GM21619 (cell line): ENCODE results near the gene RNF220.

Source experiments
- ATAC-seq: cut with Tn5 transposase; IDR thresholded peaks from one replicate; pipeline ENCODE4 v1.9.1; 2021; ENCODE audit not compliant: unreplicated experiment

RNF220 gene

GRCh38 chr1:44406737-44407429 lies 1.8 kb downstream of the RNF220 start:
- no peak for ATAC-seq

- ATAC-seq = no peak
Observed at GRCh38 chr1:44407430-44408211, 2.6 kb downstream of the RNF220 start.

- ATAC-seq = no peak
Observed at GRCh38 chr1:44408212-44408582, 3.1 kb downstream of the RNF220 start.

DNA sequence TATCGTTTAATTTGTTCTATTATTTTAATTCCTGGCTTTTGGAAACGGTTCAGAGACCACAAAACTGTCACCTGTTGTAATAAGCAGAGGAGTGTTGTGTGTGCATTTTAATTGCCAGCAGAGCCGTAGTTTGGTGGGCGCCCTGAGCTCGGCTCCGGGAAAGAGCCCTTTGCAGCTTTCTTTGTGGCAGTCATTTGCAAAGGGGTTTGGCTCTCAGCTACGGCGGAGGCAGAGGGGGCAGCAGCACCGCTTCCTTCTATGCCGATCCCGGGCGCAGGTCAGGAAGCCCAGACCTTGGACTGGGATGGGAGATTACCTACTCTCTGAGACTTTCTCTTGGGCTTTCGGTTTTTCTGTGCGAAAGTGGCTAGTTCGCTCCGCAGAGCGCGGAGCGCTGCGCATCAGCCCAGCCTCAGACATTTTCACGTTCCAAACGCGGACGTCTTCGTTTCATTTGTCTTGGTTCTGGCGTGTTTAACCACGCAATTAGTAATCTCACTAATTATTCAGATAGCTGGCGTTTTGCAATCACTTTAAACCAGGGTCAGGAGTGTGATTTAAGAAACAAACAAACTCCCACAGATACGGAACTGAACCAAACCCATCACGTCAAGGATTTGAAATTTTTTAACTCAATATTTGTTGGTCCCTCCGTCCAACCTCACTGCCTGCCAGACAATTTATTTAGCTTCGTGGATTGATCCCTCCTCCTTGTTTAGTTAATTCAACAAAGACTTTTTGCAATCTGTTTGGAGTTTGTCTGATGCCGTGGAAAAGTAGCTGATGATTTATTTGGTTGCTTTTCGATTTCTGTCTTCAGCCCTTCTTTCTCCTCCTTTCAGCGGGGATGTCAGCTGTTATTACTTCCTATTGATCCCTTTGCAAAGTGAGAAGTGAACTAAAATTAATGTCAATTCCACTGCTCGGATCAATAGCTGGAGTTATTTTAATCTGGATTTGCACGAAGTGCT lies 3.9 kb downstream of the RNF220 start:
- ATAC-seq = no peak

- ATAC-seq = no peak
Observed at GRCh38 chr1:44409757-44410156, 4.7 kb downstream of the RNF220 start.

- no peak for ATAC-seq
Observed at GRCh38 chr1:44411861-44412260, 6.8 kb downstream of the RNF220 start.

- no peak for ATAC-seq
Observed at GRCh38 chr1:44412601-44413000, 7.5 kb downstream of the RNF220 start.

GRCh38 chr1:44413740-44414139 lies 8.7 kb downstream of the RNF220 start:
- ATAC-seq = no peak

- no peak for ATAC-seq
Observed at GRCh38 chr1:44415013-44415412, 10.0 kb downstream of the RNF220 start.

GRCh38 chr1:44416408-44416807 lies 11.4 kb downstream of the RNF220 start:
- ATAC-seq = no peak

- ATAC-seq = no peak
Observed at GRCh38 chr1:44417351-44418021, 12.4 kb downstream of the RNF220 start.

DNA sequence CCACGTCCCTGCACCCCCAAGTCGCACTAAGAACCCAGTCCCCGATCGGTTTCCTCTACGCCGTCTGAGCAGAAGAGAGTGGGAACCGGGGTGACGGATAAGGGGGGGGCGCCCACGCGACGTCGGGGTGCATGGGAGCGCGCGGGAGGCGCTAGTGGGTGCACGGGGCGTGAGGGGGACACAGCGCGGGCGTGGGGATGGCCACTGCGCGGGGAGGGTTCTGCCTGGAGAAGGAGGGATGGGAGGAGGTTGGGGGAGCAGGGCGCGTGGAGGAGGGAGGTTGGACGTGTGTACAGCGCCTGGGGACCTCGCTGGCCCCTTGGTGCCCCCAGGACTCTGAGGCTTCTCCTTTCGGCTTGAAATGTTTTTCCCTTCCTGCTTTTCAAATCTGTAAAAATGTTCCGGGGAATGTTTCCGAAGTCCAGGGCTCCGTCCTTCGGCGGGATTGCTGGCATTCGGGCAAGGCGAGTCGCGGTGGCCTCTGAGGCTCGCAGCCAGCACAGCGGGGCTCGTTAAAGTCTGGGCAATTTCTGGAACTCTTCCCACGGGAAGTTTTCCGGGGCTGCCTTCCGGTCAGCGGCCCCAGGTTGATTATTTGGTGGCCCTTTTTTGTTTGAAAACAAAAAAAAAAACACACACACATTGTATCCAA lies 13.1 kb downstream of the RNF220 start:
- no peak for ATAC-seq

DNA sequence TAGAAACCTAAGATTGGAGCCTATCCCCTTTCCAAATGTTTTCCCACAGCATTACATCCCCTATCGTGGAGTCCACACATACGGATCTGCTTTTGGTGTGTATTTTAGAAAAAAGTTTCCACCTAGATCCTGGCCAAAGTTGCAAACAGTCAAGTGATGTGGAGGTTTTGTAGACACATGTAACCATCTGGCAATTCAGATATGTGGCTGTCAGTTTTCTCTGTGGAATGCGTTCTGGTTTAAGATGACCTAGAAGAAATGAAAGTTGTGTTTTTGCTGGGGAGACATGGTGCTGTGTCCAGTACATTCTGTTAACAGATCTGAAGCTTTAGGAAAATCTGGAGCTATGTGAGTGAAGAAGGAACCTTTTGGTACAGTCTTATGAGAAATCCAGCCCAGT lies 14.8 kb downstream of the RNF220 start:
- ATAC-seq = no peak

DNA sequence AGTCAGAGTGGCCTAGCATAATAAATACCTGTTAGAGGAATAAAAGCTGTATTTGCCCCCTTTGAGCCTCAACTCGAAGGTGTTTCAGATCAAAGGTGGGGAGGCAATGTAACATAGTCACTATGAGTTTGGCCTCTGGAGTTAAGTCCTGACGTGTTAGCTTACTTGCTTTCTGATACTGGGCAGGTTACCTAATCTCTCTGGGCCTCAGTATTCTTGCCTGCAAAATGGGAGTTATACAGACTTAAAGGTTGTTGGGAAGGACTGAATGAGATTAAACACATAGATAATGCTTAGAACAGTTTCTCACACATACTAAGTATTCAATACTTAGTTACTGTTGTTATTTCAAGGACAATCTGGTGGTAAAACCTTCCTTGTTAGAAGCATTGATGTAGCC lies 15.5 kb downstream of the RNF220 start:
- ATAC-seq = no peak

DNA sequence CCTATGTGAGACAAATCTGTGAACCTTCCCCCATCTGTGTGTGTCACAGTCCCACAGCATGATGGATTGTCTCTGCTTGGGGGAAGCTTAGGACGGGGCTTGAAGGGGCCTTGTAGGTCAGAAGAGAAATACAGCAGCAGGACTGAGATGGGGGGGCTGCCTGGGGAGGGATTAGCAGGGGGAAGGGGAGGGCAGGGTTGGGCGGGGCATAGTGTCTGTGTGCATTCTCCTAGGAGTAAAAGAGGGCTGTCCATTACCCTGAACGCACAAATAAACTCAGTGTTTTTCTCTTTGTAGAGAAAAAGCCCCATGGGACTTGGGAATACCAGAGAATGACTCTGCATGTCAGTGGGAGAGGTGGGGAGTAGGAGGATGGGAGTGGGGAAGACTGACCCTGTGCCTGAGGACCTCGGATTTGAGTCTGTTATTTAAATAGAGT lies 16.4 kb downstream of the RNF220 start:
- no peak for ATAC-seq

DNA sequence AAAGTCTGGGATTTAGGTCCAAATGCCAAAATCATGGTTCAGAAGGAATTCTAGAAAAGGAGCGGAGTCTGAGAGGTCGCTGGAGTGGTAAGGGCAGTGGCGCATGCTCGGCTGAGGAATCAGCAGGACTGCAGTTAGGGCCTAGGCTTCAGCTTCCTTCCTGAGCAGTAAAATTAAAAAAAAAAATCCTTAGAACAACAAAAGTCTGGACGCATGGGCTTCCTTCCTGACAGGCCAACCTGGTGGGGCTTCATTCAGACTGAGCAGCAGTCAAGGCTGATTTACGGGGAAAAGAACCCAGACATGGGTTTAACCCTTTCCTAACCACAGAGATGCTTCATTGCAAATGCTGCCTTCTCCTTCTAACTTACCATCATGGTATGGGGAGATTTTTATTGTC lies 17.1 kb downstream of the RNF220 start:
- no peak for ATAC-seq

GRCh38 chr1:44423591-44424537 lies 18.8 kb downstream of the RNF220 start:
- ATAC-seq = no peak

- no peak for ATAC-seq
Observed at GRCh38 chr1:44424747-44425146, 19.7 kb downstream of the RNF220 start.
